Neural cell (in vitro differentiated cells): ENCODE measurements around the gene LDLR. TPM values are rescaled to one million over a fixed set of nuclear protein-coding genes. Genes with fewer than 3 reads are reported as not detected.
"Not testable (repeated sequence)": the region's sequence is repeated elsewhere in the genome, so short reads cannot be mapped to it uniquely, and the experiment has no call there.

Experiments
- H2AFZ ChIP-seq: fragments of 200-600, 300-800 bp; sonication (generic), shearing (Covaris generic); 2 replicates; pipeline ENCODE4 v1.6.0; 2014; ENCODE audit warnings: low read depth, mild to moderate bottlenecking, antibody characterized with exemption, low read length, moderate library complexity
- H3F3A ChIP-seq: fragments of 200-600 bp; shearing (Covaris generic); 2 replicates; pipeline ENCODE4 v1.6.1; 2016; ENCODE audit warnings: mild to moderate bottlenecking, moderate library complexity, mixed read lengths, antibody characterized with exemption, low read length; ENCODE audit not compliant: insufficient read depth, poor library complexity, severe bottlenecking
- H3K27ac ChIP-seq: fragments of 200-600, 300-800 bp; sonication (generic), shearing (Covaris generic); 2 replicates; pipeline ENCODE4 v1.5.1; 2014; ENCODE audit warnings: mild to moderate bottlenecking, low read length, moderate library complexity
- H3K27me3 ChIP-seq: fragments of 300-800, 200-600 bp; sonication (generic), shearing (Covaris generic); 2 replicates; pipeline ENCODE4 v1.6.0; 2014; ENCODE audit warnings: mild to moderate bottlenecking, low read depth, low read length, moderate library complexity; ENCODE audit not compliant: insufficient read depth
- H3K36me3 ChIP-seq: fragments of 300-800, 200-600 bp; sonication (generic), shearing (Covaris generic); 2 replicates; pipeline ENCODE4 v1.5.1; 2014; ENCODE audit warnings: mild to moderate bottlenecking, antibody characterized with exemption, low read length, moderate library complexity; ENCODE audit not compliant: insufficient read depth
- H3K4me2 ChIP-seq: fragments of 300-800, 200-600 bp; sonication (generic), shearing (Covaris generic); 2 replicates; pipeline ENCODE4 v1.6.0; 2014; ENCODE audit warnings: mild to moderate bottlenecking, low read length
- H3K4me3 ChIP-seq: fragments of 300-800, 200-600 bp; sonication (generic), shearing (Covaris generic); 2 replicates; pipeline ENCODE4 v1.5.1; 2014; ENCODE audit warnings: mild to moderate bottlenecking, low read length, moderate library complexity
- H3K79me2 ChIP-seq: fragments of 200-600 bp; shearing (Covaris generic); replicated peaks from 2 replicates; pipeline ENCODE4 v1.6.0; 2014; ENCODE audit warnings: mild to moderate bottlenecking, low read length, moderate library complexity; ENCODE audit not compliant: insufficient read depth
- H3K9ac ChIP-seq: fragments of 300-800, 200-600 bp; sonication (generic), shearing (Covaris generic); 2 replicates; pipeline ENCODE4 v1.6.1; 2016; ENCODE audit warnings: mild to moderate bottlenecking, low read length, mixed read lengths
- H3K9me2 ChIP-seq: fragments of 200-600 bp; shearing (Covaris generic); 2 replicates; pipeline ENCODE4 v1.6.1; 2016; ENCODE audit warnings: mild to moderate bottlenecking, low read length, mixed read lengths; ENCODE audit not compliant: insufficient read depth
- H3K9me3 ChIP-seq: fragments of 200-600, 300-800 bp; sonication (generic), shearing (Covaris generic); 2 replicates; pipeline ENCODE4 v1.6.1; 2016; ENCODE audit warnings: mild to moderate bottlenecking, mixed run types, low read length, moderate library complexity, mixed read lengths
- H4K20me1 ChIP-seq: fragments of 200-600 bp; shearing (Covaris generic); 2 replicates; pipeline ENCODE4 v1.6.1; 2016; ENCODE audit warnings: mild to moderate bottlenecking, mixed run types; ENCODE audit not compliant: insufficient read depth
- EP300 ChIP-seq: fragments of 450-650 bp; conservative IDR thresholded peaks from 2 replicates; pipeline ENCODE4 v1.6.1; 2014; ENCODE audit warnings: antibody characterized with exemption, mild to moderate bottlenecking, moderate library complexity; ENCODE audit not compliant: poor library complexity, severe bottlenecking
- EZH2 ChIP-seq: fragments of 200-600, 300-800 bp; shearing (Covaris generic), sonication (generic); IDR thresholded peaks from 2 replicates; pipeline ENCODE4 v1.6.1; 2014; ENCODE audit warnings: antibody characterized with exemption, low read length, borderline replicate concordance, mild to moderate bottlenecking; ENCODE audit not compliant: insufficient read depth, poor library complexity, severe bottlenecking
- MXI1 ChIP-seq: fragments of 450-650 bp; conservative IDR thresholded peaks from 2 replicates; pipeline ENCODE4 v1.6.1; 2014; ENCODE audit warnings: antibody characterized with exemption, mild to moderate bottlenecking; ENCODE audit not compliant: poor library complexity, severe bottlenecking
- POLR2AphosphoS5 ChIP-seq: IDR thresholded peaks from 2 replicates; pipeline ENCODE4 v1.6.1; 2012
- RAD21 ChIP-seq: fragments of 450-650 bp; conservative IDR thresholded peaks from 2 replicates; pipeline ENCODE4 v1.6.1; 2014; ENCODE audit warnings: antibody characterized with exemption, mild to moderate bottlenecking, moderate library complexity
- REST ChIP-seq: IDR thresholded peaks from 2 replicates; pipeline ENCODE4 v1.6.1; 2012; ENCODE audit warnings: borderline replicate concordance
- SMC3 ChIP-seq: fragments of 450-650 bp; conservative IDR thresholded peaks from 2 replicates; pipeline ENCODE4 v1.6.1; 2014; ENCODE audit warnings: antibody characterized with exemption, mild to moderate bottlenecking, moderate library complexity; ENCODE audit not compliant: poor library complexity
- TAF1 ChIP-seq: IDR thresholded peaks from 2 replicates; pipeline ENCODE4 v1.6.1; 2012; ENCODE audit warnings: low read depth
- polyA plus RNA-seq: library from polyadenylated mRNA; depleted of rRNA; stranded (reverse); fragments of >200 nt; gene quantifications from 2 replicates; pipeline ENCODE4 v1.2.3, GENCODE V29; 2014
- TF ChIP-seq, protein P1 (sequence below): fragments of 450-650 bp; IDR thresholded peaks from 2 replicates; pipeline ENCODE4 v1.5.1; 2014; ENCODE audit warnings: antibody characterized with exemption, mild to moderate bottlenecking, moderate library complexity; ENCODE audit not compliant: poor library complexity, severe bottlenecking

LDLR gene
- polyA plus RNA-seq, 1 donor from 2014 or later = 23.2 TPM

- Histone ChIP-seq H2AFZ (peak overlapping the region; percentile 41), H3K4me2 (peak overlapping the region; percentile 26), H3K9me2 (no peaks in the 10 kb centered on the region), H3K9me3 (no peaks in the 10 kb centered on the region), H4K20me1 (no peaks in the 10 kb centered on the region), H3K79me2 (peaks cover 30% of the 10 kb centered on the region), H3K9ac (peak overlapping the region; percentile 94), H3K36me3 (no peaks in the 10 kb centered on the region), H3K27me3 (no peaks in the 10 kb centered on the region), H3K27ac (peak overlapping the region; percentile 96), H3F3A (peaks cover 7% of the 10 kb centered on the region), H3K4me3 (peak overlapping the region; percentile 75)
- TF ChIP-seq, protein P1, sequence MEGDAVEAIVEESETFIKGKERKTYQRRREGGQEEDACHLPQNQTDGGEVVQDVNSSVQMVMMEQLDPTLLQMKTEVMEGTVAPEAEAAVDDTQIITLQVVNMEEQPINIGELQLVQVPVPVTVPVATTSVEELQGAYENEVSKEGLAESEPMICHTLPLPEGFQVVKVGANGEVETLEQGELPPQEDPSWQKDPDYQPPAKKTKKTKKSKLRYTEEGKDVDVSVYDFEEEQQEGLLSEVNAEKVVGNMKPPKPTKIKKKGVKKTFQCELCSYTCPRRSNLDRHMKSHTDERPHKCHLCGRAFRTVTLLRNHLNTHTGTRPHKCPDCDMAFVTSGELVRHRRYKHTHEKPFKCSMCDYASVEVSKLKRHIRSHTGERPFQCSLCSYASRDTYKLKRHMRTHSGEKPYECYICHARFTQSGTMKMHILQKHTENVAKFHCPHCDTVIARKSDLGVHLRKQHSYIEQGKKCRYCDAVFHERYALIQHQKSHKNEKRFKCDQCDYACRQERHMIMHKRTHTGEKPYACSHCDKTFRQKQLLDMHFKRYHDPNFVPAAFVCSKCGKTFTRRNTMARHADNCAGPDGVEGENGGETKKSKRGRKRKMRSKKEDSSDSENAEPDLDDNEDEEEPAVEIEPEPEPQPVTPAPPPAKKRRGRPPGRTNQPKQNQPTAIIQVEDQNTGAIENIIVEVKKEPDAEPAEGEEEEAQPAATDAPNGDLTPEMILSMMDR = no peak
- TF ChIP-seq REST (no peak), SMC3 (no peak), RAD21 (no peak), POLR2AphosphoS5 (no peak), EZH2 (no peak), MXI1 (no peak), TAF1 (no peak), EP300 (no peak)
Measured at GRCh38 chr19:11088506-11089253, 583 bp upstream of the LDLR start.

DNA sequence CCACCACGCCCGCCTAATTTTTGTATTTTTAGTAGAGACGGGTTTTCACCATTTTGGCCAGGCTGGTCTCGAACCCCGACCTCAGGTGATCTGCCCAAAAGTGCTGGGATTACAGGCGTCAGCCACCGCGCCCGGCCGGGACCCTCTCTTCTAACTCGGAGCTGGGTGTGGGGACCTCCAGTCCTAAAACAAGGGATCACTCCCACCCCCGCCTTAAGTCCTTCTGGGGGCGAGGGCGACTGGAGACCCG, 676 bp downstream of the LDLR start:
- peak overlapping the region; percentile 94 for H3K9ac ChIP-seq
- not testable (repeated sequence) for H3K9me3 ChIP-seq, H3K27me3 ChIP-seq, H3F3A ChIP-seq, H3K9me2 ChIP-seq, H3K4me2 ChIP-seq, H3K36me3 ChIP-seq, H2AFZ ChIP-seq, H4K20me1 ChIP-seq
- H3K4me3 ChIP-seq = peak overlapping the region; percentile 75
- H3K79me2 ChIP-seq = peaks cover 42% of the 10 kb centered on the region
- H3K27ac ChIP-seq = peak overlapping the region; percentile 96
